Measurements from ENCODE around the gene SERTAD2.
A peak's percentile ranks its signal among the peaks of the same experiment; 100 is the strongest.

SERTAD2 gene

DNA sequence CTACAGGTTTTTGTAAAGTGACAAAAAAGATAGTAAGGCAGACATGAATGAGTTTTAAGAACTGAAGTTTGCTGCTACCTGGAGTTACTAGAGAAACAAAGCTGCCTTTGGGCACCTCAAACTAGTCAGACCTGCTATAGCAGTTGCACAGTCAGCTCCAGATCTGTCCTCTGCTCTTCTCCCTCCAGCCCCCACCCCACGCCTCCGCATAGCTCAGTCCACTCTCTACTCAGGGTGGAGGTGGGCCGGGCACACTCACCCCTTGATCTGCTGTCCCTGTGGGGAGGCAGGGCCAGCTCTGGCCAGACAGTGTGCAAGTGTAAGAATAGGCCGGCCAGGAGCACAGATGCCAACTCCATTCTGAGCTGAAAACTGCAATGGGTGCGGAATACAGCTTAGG, 4.1 kb downstream of the SERTAD2 start:
- no peak for DNase-seq (ENCODE audit: low spot score)
- TF ChIP-seq CTCF (IDR thresholded peaks at IDR 0.05) = no peak
- Histone ChIP-seq H3K4me3 (no peak overlapping the region), H3K27ac (peak overlapping the region in 1 of 2 donors; percentile 5)

DNA sequence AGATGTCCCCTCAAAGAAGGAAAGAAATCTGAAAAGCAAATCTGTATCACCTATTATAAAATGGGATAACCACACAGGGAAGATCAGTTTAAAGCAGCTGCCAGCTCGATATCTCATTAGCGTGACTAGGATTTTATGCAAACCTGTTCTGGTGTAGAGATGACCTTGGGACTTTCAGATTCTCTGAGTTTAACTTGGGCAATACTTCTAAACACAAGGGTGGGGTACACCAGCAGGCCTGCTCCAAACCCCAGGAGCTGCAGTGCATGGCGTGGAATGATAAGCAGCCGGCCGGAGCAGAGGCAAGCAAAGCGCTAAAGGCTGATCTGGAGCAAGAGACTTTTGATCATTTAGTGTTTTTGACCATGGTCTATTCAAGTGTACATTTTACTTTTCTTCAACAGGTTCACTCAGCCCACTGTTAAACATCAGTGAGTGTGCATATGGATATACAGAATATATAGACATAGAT, 4.7 kb downstream of the SERTAD2 start:
- Histone ChIP-seq H3K27ac (no peak overlapping the region), H3K4me3 (no peak overlapping the region)
- no peak for DNase-seq (ENCODE audit: low spot score)
- TF ChIP-seq CTCF (IDR thresholded peaks at IDR 0.05) = no peak

DNA sequence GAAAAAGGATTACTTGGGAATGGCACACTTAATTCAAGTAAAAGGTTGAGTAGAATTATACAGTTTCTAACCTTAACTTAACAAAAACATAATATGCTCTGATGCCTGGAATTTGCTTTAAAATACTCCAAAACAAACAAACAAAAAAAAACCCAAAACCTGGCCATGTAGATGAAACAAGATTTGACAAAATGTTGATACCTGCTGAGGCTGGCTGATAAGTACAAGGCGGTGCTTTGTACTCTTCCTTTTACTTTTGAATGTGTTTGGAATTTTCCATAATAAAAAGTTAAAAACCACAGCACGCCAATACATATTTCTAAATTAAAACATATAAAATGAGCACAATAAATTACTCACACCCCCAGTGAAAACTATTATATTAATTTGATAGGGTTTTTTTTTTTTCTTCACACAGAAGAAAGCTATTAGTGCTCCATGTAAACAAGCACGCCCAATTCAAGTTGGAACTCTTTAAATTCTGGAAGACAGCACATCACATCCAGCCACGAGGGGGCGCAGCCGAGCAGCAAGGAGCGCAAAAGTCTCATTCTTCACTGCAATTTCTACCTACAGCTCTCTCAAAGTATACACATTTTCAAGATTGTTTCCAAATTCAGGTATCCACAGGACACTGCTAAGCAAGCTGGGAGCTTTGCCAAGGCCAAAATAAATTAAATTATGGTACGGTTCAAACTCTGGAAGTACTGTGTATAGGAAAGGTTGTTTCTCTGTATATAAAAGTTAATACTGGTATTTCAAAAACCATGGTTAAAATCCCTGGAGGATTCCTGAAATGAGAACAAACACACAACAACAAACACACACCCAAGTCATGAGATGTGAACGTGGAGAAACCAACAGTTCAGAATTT, 7.5 kb downstream of the SERTAD2 start:
- no peak overlapping the region for H3K27ac ChIP-seq
- no peak overlapping the region for H3K4me3 ChIP-seq
- no peak for DNase-seq (ENCODE audit: low spot score)
- peak; percentile 80 for TF ChIP-seq CTCF (IDR thresholded peaks at IDR 0.05)

DNA sequence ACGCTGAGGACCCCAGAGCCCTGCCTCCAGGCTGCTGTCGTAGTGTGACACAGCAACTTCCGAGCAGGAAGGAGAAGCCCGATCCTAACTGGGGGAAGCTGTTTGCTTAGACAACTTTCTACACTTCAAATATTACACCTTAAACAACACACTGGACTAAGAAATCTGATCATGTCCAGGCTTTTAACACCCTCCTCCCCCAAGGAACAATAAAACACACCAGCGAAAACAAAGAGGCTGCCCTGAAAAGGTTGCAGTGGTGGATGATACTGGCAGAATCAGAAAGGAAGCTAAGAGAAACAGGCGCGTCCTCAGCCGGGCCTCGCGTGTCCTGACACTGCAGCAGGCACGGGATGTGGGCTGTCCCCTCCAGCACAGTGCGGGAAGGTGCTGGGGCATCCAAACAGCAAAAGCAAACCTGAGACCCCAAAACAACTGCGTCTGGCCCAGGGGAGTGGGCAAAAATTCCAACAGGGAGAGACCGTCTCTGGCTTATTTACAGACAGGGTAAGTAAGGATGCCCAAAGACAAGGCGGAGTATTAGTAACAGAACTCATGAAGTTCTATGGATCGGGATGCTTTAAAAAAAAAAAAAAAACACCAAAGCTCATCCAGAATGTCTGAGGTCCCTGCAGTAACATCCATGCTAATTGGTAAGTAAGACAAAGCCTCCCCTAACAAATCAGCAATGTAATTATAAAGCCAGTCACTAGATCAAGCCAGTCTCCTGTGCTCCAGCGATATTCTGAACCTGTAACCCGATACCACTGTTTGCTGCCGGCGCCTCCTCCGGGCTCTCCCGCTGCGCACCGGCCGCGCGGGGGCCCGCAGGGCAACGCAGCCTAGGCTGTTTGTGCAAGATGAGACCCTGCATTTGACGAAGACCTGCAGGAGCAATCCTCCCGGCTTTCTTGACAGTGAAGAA, 9.0 kb downstream of the SERTAD2 start:
- peak; percentile 91 for DNase-seq (ENCODE audit: low spot score)
- peak overlapping the region; percentile 76 to 85 for H3K27ac ChIP-seq
- no peak for TF ChIP-seq CTCF (IDR thresholded peaks at IDR 0.05)
- H3K4me3 ChIP-seq = peak overlapping the region; percentile 70

DNA sequence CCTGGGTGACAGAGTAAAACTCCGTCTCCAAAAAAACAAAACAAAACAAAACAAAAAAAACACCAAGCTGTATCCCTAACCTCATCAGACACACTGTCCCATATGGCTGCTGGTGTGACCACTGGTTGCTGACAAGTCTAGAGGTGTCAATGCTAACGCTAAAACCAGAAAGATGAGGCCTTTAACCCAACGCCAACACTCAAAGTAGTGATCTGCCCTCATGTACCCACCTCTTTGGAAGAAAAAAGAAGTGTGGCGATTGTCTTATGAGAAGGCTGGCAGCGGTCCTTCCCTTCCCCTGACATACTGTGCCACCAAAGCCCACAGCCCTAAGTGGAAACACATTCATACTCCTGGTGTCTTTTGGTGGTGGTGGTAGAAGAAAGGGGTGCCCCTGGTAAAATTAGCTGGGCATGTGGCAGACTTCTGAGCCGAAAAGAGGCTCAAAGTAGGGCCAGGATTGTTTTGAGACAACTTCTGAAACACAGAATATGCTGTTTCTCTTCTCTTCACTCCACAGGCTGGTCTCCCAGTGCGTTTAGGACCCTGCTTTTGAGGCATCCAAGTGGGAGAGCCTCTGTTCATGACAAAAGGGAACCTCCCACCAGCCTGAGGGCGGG, 9.8 kb downstream of the SERTAD2 start:
- Histone ChIP-seq H3K27ac (peak overlapping the region; percentile 76 to 85), H3K4me3 (peak overlapping the region; percentile 70)
- no peak for DNase-seq (ENCODE audit: low spot score)
- no peak for TF ChIP-seq CTCF (IDR thresholded peaks at IDR 0.05)

GRCh38 chr2:64641599-64641998, 12.1 kb downstream of the SERTAD2 start:
- no peak for DNase-seq (ENCODE audit: low spot score)
- TF ChIP-seq CTCF (IDR thresholded peaks at IDR 0.05) = no peak
- no peak overlapping the region for H3K4me3 ChIP-seq
- H3K27ac ChIP-seq = no peak overlapping the region

Measured in coronary artery (tissue), 2 donors.